K562 (cell line): ENCODE measurements around the gene RNF224. TPM values are rescaled to one million over a fixed set of nuclear protein-coding genes. Genes with fewer than 3 reads are reported as not detected.

ENCODE experiments used
- KDM5B ChIP-seq: fragments of 200-600 bp; sonication (generic); IDR thresholded peaks from 2 replicates; pipeline ENCODE4 v1.6.1; 2012; ENCODE audit warnings: low read depth, mild to moderate bottlenecking, moderate library complexity, low read length, control low read depth, inconsistent platforms; ENCODE audit not compliant: insufficient replicate concordance
- NR2C1 ChIP-seq, 2 experiments: fragments of 450-650 bp; IDR thresholded peaks; 2 replicates each; pipeline ENCODE4 v1.6.1; 2017; ENCODE audit warnings: mild to moderate bottlenecking in 2 of 2, antibody characterized with exemption in 1 of 2, inconsistent platforms in 1 of 2, missing compliant biosample characterization in 1 of 2, missing genetic modification characterization in 1 of 2
- RBFOX2 ChIP-seq: fragments of 200-400 bp; formaldehyde crosslinking; IDR thresholded peaks from 2 replicates; pipeline ENCODE4 v1.6.1; 2017; ENCODE audit warnings: low read depth, mild to moderate bottlenecking, low read length, moderate library complexity
- SMARCA4 ChIP-seq: fragments of 450-650 bp; IDR thresholded peaks from 2 replicates; pipeline ENCODE4 v1.6.1; 2016
- SRSF3 ChIP-seq: fragments of 200-400 bp; formaldehyde crosslinking; IDR thresholded peaks from 2 replicates; pipeline ENCODE4 v1.6.1; 2016; ENCODE audit warnings: mild to moderate bottlenecking, low read length, moderate library complexity; ENCODE audit not compliant: insufficient read depth
- STAT5A ChIP-seq: IDR thresholded peaks from 2 replicates; pipeline ENCODE4 v1.6.1; 2012; ENCODE audit warnings: low read length, inconsistent platforms, borderline replicate concordance
- ZC3H11A ChIP-seq: IDR thresholded peaks from 2 replicates; pipeline ENCODE4 v1.6.1; 2012; ENCODE audit warnings: low read depth, low read length, improper control_type of control experiment
- ZFP1 ChIP-seq: fragments of 450-650 bp; formaldehyde crosslinking; IDR thresholded peaks from 2 replicates; pipeline ENCODE4 v1.4.0; 2020; ENCODE audit warnings: mild to moderate bottlenecking, mixed read lengths
- ZNF75A ChIP-seq: fragments of 450-650 bp; formaldehyde crosslinking; IDR thresholded peaks from 2 replicates; pipeline ENCODE4 v1.4.0; 2020; ENCODE audit warnings: mild to moderate bottlenecking
- ZNF764 ChIP-seq: fragments of 250-450 bp; sonication (Bioruptor Pico); IDR thresholded peaks from 2 replicates; pipeline ENCODE4 v1.4.0; 2020; ENCODE audit warnings: low read depth, mild to moderate bottlenecking, moderate library complexity
- ZNF785 ChIP-seq: fragments of 250-450 bp; sonication (Bioruptor Pico); IDR thresholded peaks from 2 replicates; pipeline ENCODE4 v1.4.0; 2020; ENCODE audit warnings: mild to moderate bottlenecking
- polyA plus RNA-seq, 8 experiments: library from polyadenylated mRNA; depleted of rRNA in 4 of 8; stranded (reverse) in 5 of 8; unstranded in 3 of 8; fragments of >200 nt; fragmentation: Nextera tagmentation in 2 of 8; fragmentation: Illumina TruSeq in 1 of 8; extraction: Ambion mirVana in 2 of 8; extraction: Trizol in 1 of 8; gene quantifications; 2 replicates each; pipeline versions ENCODE4 v1.2.1 to v1.2.3, GENCODE V29; 2011 to 2014; ENCODE audit warnings: inconsistent platforms in 1 of 8, missing spikeins in 1 of 8
- total RNA-seq, 7 experiments: library from RNA; depleted of rRNA in 6 of 7; stranded (reverse); fragments of >200 nt in 6 of 7; fragmentation: Illumina TruSeq in 2 of 7; extraction: Trizol in 2 of 7; gene quantifications; 2 replicates each; pipeline versions ENCODE4 v1.2.1 to v1.2.3, GENCODE V29; 2011 to 2021; ENCODE audit warnings: low replicate concordance in 1 of 7
- TF ChIP-seq, protein P1 (sequence below): fragments of 250-450 bp; sonication (Bioruptor Pico); IDR thresholded peaks from 2 replicates; pipeline ENCODE4 v1.4.0; 2020; ENCODE audit warnings: mild to moderate bottlenecking

RNF224 gene
- total and polyA plus RNA-seq, 9 of the 15 experiments (the other 6 are each of a cell fraction or from before 2014, with no cell fraction given) = not detected

DNA sequence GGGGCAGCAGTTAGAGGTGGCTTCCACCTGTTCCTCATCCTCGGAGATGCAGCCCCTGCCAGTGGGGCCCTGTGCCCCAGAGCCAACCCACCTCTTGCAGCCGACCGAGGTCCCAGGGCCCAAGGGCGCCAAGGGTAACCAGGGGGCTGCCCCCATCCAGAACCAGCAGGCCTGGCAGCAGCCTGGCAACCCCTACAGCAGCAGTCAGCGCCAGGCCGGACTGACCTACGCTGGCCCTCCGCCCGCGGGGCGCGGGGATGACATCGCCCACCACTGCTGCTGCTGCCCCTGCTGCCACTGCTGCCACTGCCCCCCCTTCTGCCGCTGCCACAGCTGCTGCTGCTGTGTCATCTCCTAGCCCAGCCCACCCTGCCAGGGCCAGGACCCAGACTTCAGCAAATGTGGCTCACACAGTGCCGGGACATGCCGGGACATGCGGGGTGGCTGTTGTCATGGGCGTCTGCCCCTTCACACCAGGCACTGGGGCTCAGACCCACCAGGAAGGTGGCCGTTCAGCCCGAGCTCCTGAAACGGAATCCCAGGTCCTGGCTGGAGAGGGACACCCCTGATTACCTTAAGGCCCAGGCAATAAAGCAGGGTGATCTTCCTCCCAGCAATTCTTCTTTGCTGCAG is 1.5 kb upstream of the RNF224 start (continued):
- TF ChIP-seq STAT5A = no peak
- no peak for TF ChIP-seq KDM5B
- 0 out of 2 replicates have a peak, but pooled peaks have one; percentile 23 for TF ChIP-seq RBFOX2
- no peak for TF ChIP-seq NR2C1 (IDR thresholded peaks at IDR 0.05)
- no peak for TF ChIP-seq NR2C1 (tag; IDR thresholded peaks at IDR 0.05)
- no peak for TF ChIP-seq SRSF3
- no peak for TF ChIP-seq ZNF785 (CRISPR knock-in tag)
- no peak for TF ChIP-seq ZNF764 (CRISPR knock-in tag)
- TF ChIP-seq ZNF75A = no peak
- TF ChIP-seq ZFP1 (CRISPR knock-in tag) = no peak
- no peak for TF ChIP-seq SMARCA4
- TF ChIP-seq, protein P1, sequence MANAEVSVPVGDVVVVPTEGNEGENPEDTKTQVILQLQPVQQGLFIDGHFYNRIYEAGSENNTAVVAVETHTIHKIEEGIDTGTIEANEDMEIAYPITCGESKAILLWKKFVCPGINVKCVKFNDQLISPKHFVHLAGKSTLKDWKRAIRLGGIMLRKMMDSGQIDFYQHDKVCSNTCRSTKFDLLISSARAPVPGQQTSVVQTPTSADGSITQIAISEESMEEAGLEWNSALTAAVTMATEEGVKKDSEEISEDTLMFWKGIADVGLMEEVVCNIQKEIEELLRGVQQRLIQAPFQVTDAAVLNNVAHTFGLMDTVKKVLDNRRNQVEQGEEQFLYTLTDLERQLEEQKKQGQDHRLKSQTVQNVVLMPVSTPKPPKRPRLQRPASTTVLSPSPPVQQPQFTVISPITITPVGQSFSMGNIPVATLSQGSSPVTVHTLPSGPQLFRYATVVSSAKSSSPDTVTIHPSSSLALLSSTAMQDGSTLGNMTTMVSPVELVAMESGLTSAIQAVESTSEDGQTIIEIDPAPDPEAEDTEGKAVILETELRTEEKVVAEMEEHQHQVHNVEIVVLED (CRISPR knock-in tag) = no peak
- no peak for TF ChIP-seq ZC3H11A
- TF ChIP-seq, all 486 proteins: peak for 4
